Liver (tissue), 9 donors: Measurements from ENCODE around the gene ALPK3. TPM values are rescaled to one million over a fixed set of nuclear protein-coding genes. Genes with fewer than 3 reads are reported as not detected.

ENCODE experiments used
- DNase-seq: peaks from one replicate; pipeline ENCODE4 v3.0.0-alpha.2; 2017; ENCODE audit warnings: low spot score
- H3K27ac ChIP-seq, 2 donors: one replicate each; pipeline ENCODE4 v1.7.0; 2013; ENCODE audit warnings: inconsistent platforms in 2 of 2, low read length in 2 of 2, control low read depth in 1 of 2, low read depth in 1 of 2, mild to moderate bottlenecking in 1 of 2
- H3K27me3 ChIP-seq, 4 donors: one replicate each; pipeline versions ENCODE4 v1.6.1 to v1.7.0; 2013; ENCODE audit warnings: low read length in 3 of 4, inconsistent platforms in 1 of 4, mild to moderate bottlenecking in 1 of 4, moderate library complexity in 1 of 4; ENCODE audit not compliant: control insufficient read depth in 4 of 4, insufficient read depth in 4 of 4
- H3K36me3 ChIP-seq, 4 donors: one replicate each; pipeline versions ENCODE4 v1.6.1 to v1.7.0; 2013; ENCODE audit warnings: low read length in 3 of 4, mild to moderate bottlenecking in 3 of 4, low read depth in 1 of 4, moderate library complexity in 1 of 4; ENCODE audit not compliant: control insufficient read depth in 4 of 4, insufficient read depth in 3 of 4
- H3K4me1 ChIP-seq, 4 donors: one replicate each; pipeline versions ENCODE4 v1.6.1 to v1.7.0; 2013; ENCODE audit warnings: low read length in 3 of 4, mild to moderate bottlenecking in 3 of 4, moderate library complexity in 1 of 4; ENCODE audit not compliant: control insufficient read depth in 4 of 4, insufficient read depth in 4 of 4
- H3K4me3 ChIP-seq, 3 donors: one replicate each; pipeline versions ENCODE4 v1.6.1 to v1.7.0; 2013; ENCODE audit warnings: low read length in 3 of 3, control low read depth in 1 of 3, low read depth in 1 of 3, mild to moderate bottlenecking in 1 of 3
- H3K9ac ChIP-seq, 2 donors: one replicate each; pipeline ENCODE4 v1.7.0; 2013; ENCODE audit warnings: low read length in 2 of 2, mild to moderate bottlenecking in 2 of 2, moderate library complexity in 2 of 2, control low read depth in 1 of 2, low read depth in 1 of 2
- H3K9me3 ChIP-seq, 4 donors: one replicate each; pipeline versions ENCODE4 v1.6.1 to v1.7.0; 2013; ENCODE audit warnings: low read length in 3 of 4; ENCODE audit not compliant: control insufficient read depth in 4 of 4
- CTCF ChIP-seq: fragments of 150-350 bp; IDR thresholded peaks from 2 replicates; pipeline ENCODE4 v1.5.1; 2017; ENCODE audit warnings: improper control_type of control experiment, low read depth, low read length; ENCODE audit not compliant: missing input control
- EGR1 ChIP-seq, 2 donors: IDR thresholded peaks; 2 replicates each; pipeline ENCODE4 v1.6.1; 2016 to 2018; ENCODE audit warnings: antibody characterized with exemption in 2 of 2, low read depth in 2 of 2
- FOXA2 ChIP-seq: IDR thresholded peaks from 2 replicates; pipeline ENCODE4 v1.6.1; 2016; ENCODE audit warnings: antibody characterized with exemption
- GABPA ChIP-seq, 2 donors: IDR thresholded peaks in 1 of 2; conservative IDR thresholded peaks in 1 of 2; 2 replicates each; pipeline ENCODE4 v1.6.1; 2016; ENCODE audit warnings: antibody characterized with exemption in 2 of 2, mild to moderate bottlenecking in 1 of 2, moderate library complexity in 1 of 2
- HNF4A ChIP-seq, 2 donors: conservative IDR thresholded peaks; 2 replicates each; pipeline ENCODE4 v1.6.1; 2016; ENCODE audit warnings: antibody characterized with exemption in 2 of 2, mild to moderate bottlenecking in 2 of 2
- HNF4G ChIP-seq: IDR thresholded peaks from 2 replicates; pipeline ENCODE4 v1.6.1; 2016; ENCODE audit warnings: antibody characterized with exemption
- JUND ChIP-seq, 2 donors: IDR thresholded peaks; 2 replicates each; pipeline ENCODE4 v1.6.1; 2016; ENCODE audit warnings: antibody characterized with exemption in 2 of 2
- MAX ChIP-seq: IDR thresholded peaks from 2 replicates; pipeline ENCODE4 v1.6.1; 2016; ENCODE audit warnings: antibody characterized with exemption
- REST ChIP-seq: IDR thresholded peaks from 2 replicates; pipeline ENCODE4 v1.6.1; 2016; ENCODE audit warnings: antibody characterized with exemption, mild to moderate bottlenecking
- RXRA ChIP-seq, 2 donors: IDR thresholded peaks; 2 replicates each; pipeline ENCODE4 v1.6.1; 2017 to 2018; ENCODE audit warnings: antibody characterized with exemption in 2 of 2, mild to moderate bottlenecking in 1 of 2
- SP1 ChIP-seq: IDR thresholded peaks from 2 replicates; pipeline ENCODE4 v1.6.1; 2018; ENCODE audit warnings: antibody characterized with exemption, mild to moderate bottlenecking
- TAF1 ChIP-seq: conservative IDR thresholded peaks from 2 replicates; pipeline ENCODE4 v1.6.1; 2016; ENCODE audit warnings: antibody characterized with exemption, mild to moderate bottlenecking
- YY1 ChIP-seq: IDR thresholded peaks from 2 replicates; pipeline ENCODE4 v1.6.1; 2016; ENCODE audit warnings: antibody characterized with exemption, mild to moderate bottlenecking
- WGBS: extraction: QIAGEN DNeasy Blood & Tissue Kit; methylation state at CpG from one replicate; pipeline ENCODE4 v1.1.7; 2013; 5-methylcytosine and 5-hydroxymethylcytosine counted together
- polyA plus RNA-seq, 2 donors: library from polyadenylated mRNA; stranded (reverse) in 1 of 2; unstranded in 1 of 2; fragments of 200-250 nt in 1 of 2; fragments of >200 nt in 1 of 2; fragmentation: Nextera tagmentation in 1 of 2; extraction: Ambion mirVana in 1 of 2; gene quantifications; one replicate each; pipeline versions ENCODE4 v1.2.1 to v1.2.3, GENCODE V29; 2013 to 2015
- total RNA-seq, 2 donors: library from RNA; depleted of rRNA; stranded (reverse); fragments of >200 nt; gene quantifications; one replicate each; pipeline ENCODE4 v1.2.3, GENCODE V29; 2014
- TF ChIP-seq, protein P1 (sequence below): IDR thresholded peaks from 2 replicates; pipeline ENCODE4 v1.6.1; 2016; ENCODE audit warnings: antibody characterized with exemption
- donor health status: healthy.
- donor health status: healthy.
- donor health status: healthy.
- donor health status: healthy.
- donor health status: healthy.

Gene ALPK3
- total and polyA plus RNA-seq, 4 donors: 0.96 to 10.0 (median 2.8) TPM

GRCh38 chr15:84772467-84772866 is 44.7 kb upstream of the ALPK3 start:
- Histone ChIP-seq H3K4me3 (no peak overlapping the region), H3K27ac (no peak overlapping the region), H3K27me3 (no peaks in the 10 kb centered on the region), H3K36me3 (peaks cover 4 to 10% (median 5%) of the 10 kb centered on the region in 4 donors), H3K4me1 (peaks cover 2 to 13% (median 6%) of the 10 kb centered on the region in 4 donors), H3K9ac (no peak overlapping the region), H3K9me3 (no peaks in the 10 kb centered on the region)
- no peak for DNase-seq
- 54% methylated on average over 2 of the region's 2 CpGs for WGBS
- TF ChIP-seq HNF4A (conservative IDR thresholded peaks at IDR 0.05) (peak in 1 of 2 donors; percentile 10), SP1 (no peak), RXRA (IDR thresholded peaks at IDR 0.05) (peak in 1 of 2 donors; percentile 11)

DNA sequence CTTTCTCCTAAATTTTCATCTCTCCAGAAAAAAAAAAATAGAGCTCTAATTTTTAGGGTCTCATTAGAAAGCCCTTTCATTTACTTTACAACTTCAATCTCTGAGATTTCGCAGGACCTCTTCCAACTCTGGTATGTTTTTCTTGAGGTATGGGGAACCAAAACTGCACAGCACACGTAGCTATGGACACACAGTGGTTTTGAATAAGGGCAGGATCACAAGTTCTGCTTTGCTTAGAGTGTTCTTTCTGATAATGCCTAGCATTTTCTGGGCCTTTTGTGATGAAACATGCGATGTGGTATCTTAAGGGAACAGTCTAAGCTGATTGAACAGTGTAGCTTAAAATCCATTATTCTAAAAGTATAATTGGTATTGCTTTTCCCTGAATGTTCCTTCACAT is 43.4 kb upstream of the ALPK3 start:
- no peaks in the 10 kb centered on the region for H3K27me3 ChIP-seq
- H3K4me1 ChIP-seq: peaks cover 4 to 18% (median 8%) of the 10 kb centered on the region in 4 donors
- H3K4me3 ChIP-seq: no peak overlapping the region
- H3K27ac ChIP-seq: no peak overlapping the region
- WGBS: 88% methylated on average over 3 of the region's 3 CpGs
- peaks cover 4 to 10% (median 5%) of the 10 kb centered on the region in 4 donors for H3K36me3 ChIP-seq
- TF ChIP-seq FOXA2: no peak
- no peak for TF ChIP-seq MAX
- no peak for TF ChIP-seq RXRA (IDR thresholded peaks at IDR 0.05)
- no peak for TF ChIP-seq EGR1 (IDR thresholded peaks at IDR 0.05; ENCODE audit: low read depth in 2 of 2)
- TF ChIP-seq JUND (IDR thresholded peaks at IDR 0.05): no peak
- TF ChIP-seq HNF4G: no peak
- TF ChIP-seq YY1: no peak
- TF ChIP-seq, protein P1, sequence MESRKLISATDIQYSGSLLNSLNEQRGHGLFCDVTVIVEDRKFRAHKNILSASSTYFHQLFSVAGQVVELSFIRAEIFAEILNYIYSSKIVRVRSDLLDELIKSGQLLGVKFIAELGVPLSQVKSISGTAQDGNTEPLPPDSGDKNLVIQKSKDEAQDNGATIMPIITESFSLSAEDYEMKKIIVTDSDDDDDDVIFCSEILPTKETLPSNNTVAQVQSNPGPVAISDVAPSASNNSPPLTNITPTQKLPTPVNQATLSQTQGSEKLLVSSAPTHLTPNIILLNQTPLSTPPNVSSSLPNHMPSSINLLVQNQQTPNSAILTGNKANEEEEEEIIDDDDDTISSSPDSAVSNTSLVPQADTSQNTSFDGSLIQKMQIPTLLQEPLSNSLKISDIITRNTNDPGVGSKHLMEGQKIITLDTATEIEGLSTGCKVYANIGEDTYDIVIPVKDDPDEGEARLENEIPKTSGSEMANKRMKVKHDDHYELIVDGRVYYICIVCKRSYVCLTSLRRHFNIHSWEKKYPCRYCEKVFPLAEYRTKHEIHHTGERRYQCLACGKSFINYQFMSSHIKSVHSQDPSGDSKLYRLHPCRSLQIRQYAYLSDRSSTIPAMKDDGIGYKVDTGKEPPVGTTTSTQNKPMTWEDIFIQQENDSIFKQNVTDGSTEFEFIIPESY: no peak
- TF ChIP-seq REST: no peak
- no peak for TF ChIP-seq GABPA (IDR thresholded peaks at IDR 0.05 in 1 of 2, conservative IDR thresholded peaks at IDR 0.05 in 1 of 2)
- no peak for TF ChIP-seq CTCF
- TF ChIP-seq TAF1: no peak
- no peaks in the 10 kb centered on the region for H3K9me3 ChIP-seq
- H3K9ac ChIP-seq: no peak overlapping the region
- DNase-seq: no peak
